Liver (tissue), 9 donors: ENCODE results near the gene TMTC2. TPM values are rescaled to one million over a fixed set of nuclear protein-coding genes. Genes with fewer than 3 reads are reported as not detected.

Experiments used
- DNase-seq: peaks from one replicate; pipeline ENCODE4 v3.0.0-alpha.2; 2017; ENCODE audit warnings: low spot score
- H3K27ac ChIP-seq, 2 donors: one replicate each; pipeline ENCODE4 v1.7.0; 2013; ENCODE audit warnings: inconsistent platforms in 2 of 2, low read length in 2 of 2, control low read depth in 1 of 2, low read depth in 1 of 2, mild to moderate bottlenecking in 1 of 2
- H3K27me3 ChIP-seq, 4 donors: one replicate each; pipeline versions ENCODE4 v1.6.1 to v1.7.0; 2013; ENCODE audit warnings: low read length in 3 of 4, inconsistent platforms in 1 of 4, mild to moderate bottlenecking in 1 of 4, moderate library complexity in 1 of 4; ENCODE audit not compliant: control insufficient read depth in 4 of 4, insufficient read depth in 4 of 4
- H3K36me3 ChIP-seq, 4 donors: one replicate each; pipeline versions ENCODE4 v1.6.1 to v1.7.0; 2013; ENCODE audit warnings: low read length in 3 of 4, mild to moderate bottlenecking in 3 of 4, low read depth in 1 of 4, moderate library complexity in 1 of 4; ENCODE audit not compliant: control insufficient read depth in 4 of 4, insufficient read depth in 3 of 4
- H3K4me1 ChIP-seq, 4 donors: one replicate each; pipeline versions ENCODE4 v1.6.1 to v1.7.0; 2013; ENCODE audit warnings: low read length in 3 of 4, mild to moderate bottlenecking in 3 of 4, moderate library complexity in 1 of 4; ENCODE audit not compliant: control insufficient read depth in 4 of 4, insufficient read depth in 4 of 4
- H3K4me3 ChIP-seq, 3 donors: one replicate each; pipeline versions ENCODE4 v1.6.1 to v1.7.0; 2013; ENCODE audit warnings: low read length in 3 of 3, control low read depth in 1 of 3, low read depth in 1 of 3, mild to moderate bottlenecking in 1 of 3
- H3K9ac ChIP-seq, 2 donors: one replicate each; pipeline ENCODE4 v1.7.0; 2013; ENCODE audit warnings: low read length in 2 of 2, mild to moderate bottlenecking in 2 of 2, moderate library complexity in 2 of 2, control low read depth in 1 of 2, low read depth in 1 of 2
- H3K9me3 ChIP-seq, 4 donors: one replicate each; pipeline versions ENCODE4 v1.6.1 to v1.7.0; 2013; ENCODE audit warnings: low read length in 3 of 4; ENCODE audit not compliant: control insufficient read depth in 4 of 4
- EGR1 ChIP-seq, 2 donors: IDR thresholded peaks; 2 replicates each; pipeline ENCODE4 v1.6.1; 2016 to 2018; ENCODE audit warnings: antibody characterized with exemption in 2 of 2, low read depth in 2 of 2
- FOXA2 ChIP-seq: IDR thresholded peaks from 2 replicates; pipeline ENCODE4 v1.6.1; 2016; ENCODE audit warnings: antibody characterized with exemption
- GABPA ChIP-seq, 2 donors: IDR thresholded peaks in 1 of 2; conservative IDR thresholded peaks in 1 of 2; 2 replicates each; pipeline ENCODE4 v1.6.1; 2016; ENCODE audit warnings: antibody characterized with exemption in 2 of 2, mild to moderate bottlenecking in 1 of 2, moderate library complexity in 1 of 2
- JUND ChIP-seq, 2 donors: IDR thresholded peaks; 2 replicates each; pipeline ENCODE4 v1.6.1; 2016; ENCODE audit warnings: antibody characterized with exemption in 2 of 2
- SP1 ChIP-seq: IDR thresholded peaks from 2 replicates; pipeline ENCODE4 v1.6.1; 2018; ENCODE audit warnings: antibody characterized with exemption, mild to moderate bottlenecking
- TAF1 ChIP-seq: conservative IDR thresholded peaks from 2 replicates; pipeline ENCODE4 v1.6.1; 2016; ENCODE audit warnings: antibody characterized with exemption, mild to moderate bottlenecking
- YY1 ChIP-seq: IDR thresholded peaks from 2 replicates; pipeline ENCODE4 v1.6.1; 2016; ENCODE audit warnings: antibody characterized with exemption, mild to moderate bottlenecking
- WGBS: extraction: QIAGEN DNeasy Blood & Tissue Kit; methylation state at CpG from one replicate; pipeline ENCODE4 v1.1.7; 2013; 5-methylcytosine and 5-hydroxymethylcytosine counted together
- polyA plus RNA-seq, 2 donors: library from polyadenylated mRNA; stranded (reverse) in 1 of 2; unstranded in 1 of 2; fragments of 200-250 nt in 1 of 2; fragments of >200 nt in 1 of 2; fragmentation: Nextera tagmentation in 1 of 2; extraction: Ambion mirVana in 1 of 2; gene quantifications; one replicate each; pipeline versions ENCODE4 v1.2.1 to v1.2.3, GENCODE V29; 2013 to 2015
- total RNA-seq, 2 donors: library from RNA; depleted of rRNA; stranded (reverse); fragments of >200 nt; gene quantifications; one replicate each; pipeline ENCODE4 v1.2.3, GENCODE V29; 2014
- TF ChIP-seq, protein P1 (sequence below): IDR thresholded peaks from 2 replicates; pipeline ENCODE4 v1.6.1; 2016; ENCODE audit warnings: antibody characterized with exemption, mild to moderate bottlenecking
- TF ChIP-seq, protein P2 (sequence below): fragments of 150-350 bp; IDR thresholded peaks from 2 replicates; pipeline ENCODE4 v1.5.1; 2017; ENCODE audit warnings: improper control_type of control experiment, low read depth, low read length; ENCODE audit not compliant: missing input control
- donor health status: healthy.
- donor health status: healthy.
- donor health status: healthy.
- donor health status: healthy.
- donor health status: healthy.

The TMTC2 gene
- total and polyA plus RNA-seq, 4 donors, result 0.36 to 3.0 (median 0.61) TPM

DNA sequence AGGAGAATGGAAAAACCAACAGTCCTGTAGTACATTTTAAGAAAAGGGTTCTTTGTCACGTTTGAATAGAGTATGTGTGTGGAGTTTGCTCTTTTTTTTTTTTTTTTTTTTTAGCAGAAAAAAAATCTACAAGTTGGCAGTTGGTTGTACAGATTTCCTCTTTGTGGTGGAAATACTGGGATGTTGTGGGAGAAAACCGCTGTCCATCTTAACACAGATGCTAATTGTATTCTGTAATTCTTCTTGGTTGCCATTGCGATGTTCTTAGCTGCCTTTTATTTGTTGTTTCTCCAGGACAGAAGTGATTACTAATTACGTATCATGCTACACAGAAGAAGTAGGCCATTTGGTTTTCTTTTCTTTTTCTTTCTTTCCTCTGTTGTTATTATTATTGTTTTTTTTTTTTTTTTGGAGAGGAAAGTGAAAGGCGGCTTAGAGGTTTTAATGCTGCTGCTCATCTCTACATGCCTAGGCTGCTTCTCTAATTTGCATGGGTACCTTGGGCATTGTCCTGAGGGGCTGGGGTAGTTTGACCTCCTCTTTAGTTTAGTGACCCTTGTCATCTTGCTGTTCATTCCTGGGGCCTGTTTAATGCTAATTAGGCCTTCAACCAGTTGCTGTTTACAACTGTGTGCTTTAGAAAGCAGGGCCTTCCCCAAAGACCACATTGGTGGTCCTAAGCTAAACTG, 94.7 kb downstream of the TMTC2 start:
- Histone ChIP-seq H3K27ac (no peak overlapping the region), H3K27me3 (no peaks in the 10 kb centered on the region), H3K9ac (no peak overlapping the region), H3K9me3 (no peaks in the 10 kb centered on the region), H3K36me3 (no peaks in the 10 kb centered on the region), H3K4me1 (no peaks in the 10 kb centered on the region), H3K4me3 (no peak overlapping the region)
- no peak for DNase-seq
- WGBS, result 63% methylated on average over 5 of the region's 5 CpGs
- TF ChIP-seq, protein P1, sequence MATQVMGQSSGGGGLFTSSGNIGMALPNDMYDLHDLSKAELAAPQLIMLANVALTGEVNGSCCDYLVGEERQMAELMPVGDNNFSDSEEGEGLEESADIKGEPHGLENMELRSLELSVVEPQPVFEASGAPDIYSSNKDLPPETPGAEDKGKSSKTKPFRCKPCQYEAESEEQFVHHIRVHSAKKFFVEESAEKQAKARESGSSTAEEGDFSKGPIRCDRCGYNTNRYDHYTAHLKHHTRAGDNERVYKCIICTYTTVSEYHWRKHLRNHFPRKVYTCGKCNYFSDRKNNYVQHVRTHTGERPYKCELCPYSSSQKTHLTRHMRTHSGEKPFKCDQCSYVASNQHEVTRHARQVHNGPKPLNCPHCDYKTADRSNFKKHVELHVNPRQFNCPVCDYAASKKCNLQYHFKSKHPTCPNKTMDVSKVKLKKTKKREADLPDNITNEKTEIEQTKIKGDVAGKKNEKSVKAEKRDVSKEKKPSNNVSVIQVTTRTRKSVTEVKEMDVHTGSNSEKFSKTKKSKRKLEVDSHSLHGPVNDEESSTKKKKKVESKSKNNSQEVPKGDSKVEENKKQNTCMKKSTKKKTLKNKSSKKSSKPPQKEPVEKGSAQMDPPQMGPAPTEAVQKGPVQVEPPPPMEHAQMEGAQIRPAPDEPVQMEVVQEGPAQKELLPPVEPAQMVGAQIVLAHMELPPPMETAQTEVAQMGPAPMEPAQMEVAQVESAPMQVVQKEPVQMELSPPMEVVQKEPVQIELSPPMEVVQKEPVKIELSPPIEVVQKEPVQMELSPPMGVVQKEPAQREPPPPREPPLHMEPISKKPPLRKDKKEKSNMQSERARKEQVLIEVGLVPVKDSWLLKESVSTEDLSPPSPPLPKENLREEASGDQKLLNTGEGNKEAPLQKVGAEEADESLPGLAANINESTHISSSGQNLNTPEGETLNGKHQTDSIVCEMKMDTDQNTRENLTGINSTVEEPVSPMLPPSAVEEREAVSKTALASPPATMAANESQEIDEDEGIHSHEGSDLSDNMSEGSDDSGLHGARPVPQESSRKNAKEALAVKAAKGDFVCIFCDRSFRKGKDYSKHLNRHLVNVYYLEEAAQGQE, result no peak
- TF ChIP-seq SP1 (no peak), JUND (IDR thresholded peaks at IDR 0.05) (no peak), TAF1 (no peak), GABPA (IDR thresholded peaks at IDR 0.05 in 1 of 2, conservative IDR thresholded peaks at IDR 0.05 in 1 of 2) (no peak)

DNA sequence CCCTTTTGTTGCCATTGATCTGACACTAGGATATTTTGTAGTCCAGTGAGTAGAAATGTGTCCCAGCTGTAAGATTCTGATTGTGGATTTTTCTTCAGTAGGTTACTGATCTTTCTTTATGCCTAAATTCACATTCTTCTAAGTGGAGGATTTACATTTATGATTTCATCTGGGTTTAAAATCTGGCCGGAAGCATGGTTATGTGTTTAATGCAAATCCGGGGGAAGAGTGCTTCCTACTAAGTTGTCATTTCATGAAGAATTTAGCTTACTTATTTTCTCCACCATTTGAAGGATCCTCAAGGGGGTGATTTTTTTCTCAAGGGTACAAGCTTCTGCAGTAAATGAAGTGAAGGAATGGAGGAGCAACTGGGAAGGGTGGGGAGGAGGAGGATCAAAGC, 96.7 kb downstream of the TMTC2 start:
- no peaks in the 10 kb centered on the region for H3K4me1 ChIP-seq
- H3K9ac ChIP-seq, result no peak overlapping the region
- H3K27ac ChIP-seq, result no peak overlapping the region
- H3K9me3 ChIP-seq, result no peaks in the 10 kb centered on the region
- 87% methylated on average over 2 of the region's 2 CpGs for WGBS
- no peaks in the 10 kb centered on the region for H3K27me3 ChIP-seq
- no peaks in the 10 kb centered on the region for H3K36me3 ChIP-seq
- TF ChIP-seq, protein P2, sequence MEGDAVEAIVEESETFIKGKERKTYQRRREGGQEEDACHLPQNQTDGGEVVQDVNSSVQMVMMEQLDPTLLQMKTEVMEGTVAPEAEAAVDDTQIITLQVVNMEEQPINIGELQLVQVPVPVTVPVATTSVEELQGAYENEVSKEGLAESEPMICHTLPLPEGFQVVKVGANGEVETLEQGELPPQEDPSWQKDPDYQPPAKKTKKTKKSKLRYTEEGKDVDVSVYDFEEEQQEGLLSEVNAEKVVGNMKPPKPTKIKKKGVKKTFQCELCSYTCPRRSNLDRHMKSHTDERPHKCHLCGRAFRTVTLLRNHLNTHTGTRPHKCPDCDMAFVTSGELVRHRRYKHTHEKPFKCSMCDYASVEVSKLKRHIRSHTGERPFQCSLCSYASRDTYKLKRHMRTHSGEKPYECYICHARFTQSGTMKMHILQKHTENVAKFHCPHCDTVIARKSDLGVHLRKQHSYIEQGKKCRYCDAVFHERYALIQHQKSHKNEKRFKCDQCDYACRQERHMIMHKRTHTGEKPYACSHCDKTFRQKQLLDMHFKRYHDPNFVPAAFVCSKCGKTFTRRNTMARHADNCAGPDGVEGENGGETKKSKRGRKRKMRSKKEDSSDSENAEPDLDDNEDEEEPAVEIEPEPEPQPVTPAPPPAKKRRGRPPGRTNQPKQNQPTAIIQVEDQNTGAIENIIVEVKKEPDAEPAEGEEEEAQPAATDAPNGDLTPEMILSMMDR, result no peak
- no peak for TF ChIP-seq YY1
- no peak for DNase-seq
- H3K4me3 ChIP-seq, result no peak overlapping the region

DNA sequence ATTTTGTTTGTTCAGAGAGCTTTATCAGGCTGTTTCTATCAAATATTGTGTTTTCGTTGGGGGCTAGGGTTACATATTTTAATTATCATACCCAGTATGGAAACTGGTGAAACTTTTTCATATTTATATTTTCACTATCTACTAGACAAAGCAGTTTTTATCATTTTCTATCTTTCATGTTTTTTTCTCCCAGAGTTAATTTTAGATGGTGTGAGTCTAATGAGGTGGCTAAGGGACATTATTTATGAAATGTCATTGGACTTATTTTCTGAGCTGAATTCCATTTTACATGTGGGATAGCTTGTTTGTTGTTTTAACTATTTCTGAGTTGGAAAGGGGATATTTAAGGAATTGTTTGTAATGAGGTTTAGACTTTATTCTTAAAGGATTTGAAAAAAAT, 100.3 kb downstream of the TMTC2 start:
- Histone ChIP-seq H3K9me3 (no peaks in the 10 kb centered on the region), H3K4me1 (no peaks in the 10 kb centered on the region), H3K9ac (no peak overlapping the region), H3K27ac (no peak overlapping the region), H3K27me3 (no peaks in the 10 kb centered on the region), H3K36me3 (no peaks in the 10 kb centered on the region), H3K4me3 (no peak overlapping the region)
- TF ChIP-seq FOXA2 (no peak), EGR1 (IDR thresholded peaks at IDR 0.05; ENCODE audit: low read depth in 2 of 2) (no peak)
- no peak for DNase-seq
- WGBS, result 90% methylated on average over 1 of the region's 1 CpG
